Uterus (tissue), 4 donors: ENCODE results near the gene HSDL2. TPM values are rescaled to one million over a fixed set of nuclear protein-coding genes. Genes with fewer than 3 reads are reported as not detected.

Experiments
- DNase-seq, 2 donors: peaks; one replicate each; pipeline ENCODE4 v3.0.0-alpha.2; 2019 to 2020
- H3K27ac ChIP-seq, 2 donors: fragments of 200-600 bp; sonication (generic); 1 replicate in 1 of 2; 2 replicates in 1 of 2; pipeline ENCODE4 v1.5.1; 2016 to 2018
- H3K27me3 ChIP-seq, 2 donors: fragments of 200-600 bp; sonication (generic); one replicate each; pipeline ENCODE4 v1.5.1; 2018 to 2019; ENCODE audit warnings: control low read depth in 1 of 2
- H3K36me3 ChIP-seq, 2 donors: fragments of 200-600 bp; sonication (generic); one replicate each; pipeline ENCODE4 v1.5.1; 2019; ENCODE audit warnings: control low read depth in 1 of 2
- H3K4me1 ChIP-seq, 2 donors: fragments of 200-600 bp; sonication (generic); one replicate each; pipeline ENCODE4 v1.5.1; 2018 to 2019; ENCODE audit warnings: control low read depth in 1 of 2
- H3K4me3 ChIP-seq, 2 donors: fragments of 200-600 bp; sonication (generic); 1 replicate in 1 of 2; 2 replicates in 1 of 2; pipeline ENCODE4 v1.5.1; 2018 to 2019; ENCODE audit warnings: mild to moderate bottlenecking in 1 of 2
- H3K9me3 ChIP-seq, 2 donors: fragments of 200-600 bp; sonication (generic); one replicate each; pipeline ENCODE4 v1.5.1; 2019; ENCODE audit warnings: control low read depth in 1 of 2
- POLR2A ChIP-seq, 2 donors: fragments of 450-650 bp; IDR thresholded peaks; one replicate each; pipeline ENCODE4 v1.6.1; 2016; ENCODE audit warnings: antibody characterized with exemption in 2 of 2, mild to moderate bottlenecking in 1 of 2, moderate library complexity in 1 of 2
- intact Hi-C: fragments of 100-400 bp; cut with DNase I; formaldehyde crosslinking; loops from one replicate; pipeline ENCODE4 v1.15.1; 2023; ENCODE audit warnings: low total_unique reads
- total RNA-seq, 4 donors: library from RNA; depleted of rRNA in 3 of 4; stranded (reverse); fragments of >200 nt in 3 of 4; gene quantifications; one replicate each; pipeline versions ENCODE4 v1.1.0 to v1.2.4, GENCODE V29; 2014 to 2023
- TF ChIP-seq, protein P1 (sequence below), 4 experiments: fragments of 200-600 bp in 2 of 4; fragments of 450-650 bp in 2 of 4; sonication (generic) in 2 of 4; IDR thresholded peaks; one replicate each; pipeline ENCODE4 v1.5.1; 2016 to 2019; ENCODE audit warnings: antibody characterized with exemption in 4 of 4, mild to moderate bottlenecking in 2 of 4, moderate library complexity in 1 of 4
- donor health status: DM: yes; HTN: yes; CAD: no.

The HSDL2 gene
- total RNA-seq, 4 donors from 2014 or later = 12.6 to 55.1 (median 39.1) TPM

DNA sequence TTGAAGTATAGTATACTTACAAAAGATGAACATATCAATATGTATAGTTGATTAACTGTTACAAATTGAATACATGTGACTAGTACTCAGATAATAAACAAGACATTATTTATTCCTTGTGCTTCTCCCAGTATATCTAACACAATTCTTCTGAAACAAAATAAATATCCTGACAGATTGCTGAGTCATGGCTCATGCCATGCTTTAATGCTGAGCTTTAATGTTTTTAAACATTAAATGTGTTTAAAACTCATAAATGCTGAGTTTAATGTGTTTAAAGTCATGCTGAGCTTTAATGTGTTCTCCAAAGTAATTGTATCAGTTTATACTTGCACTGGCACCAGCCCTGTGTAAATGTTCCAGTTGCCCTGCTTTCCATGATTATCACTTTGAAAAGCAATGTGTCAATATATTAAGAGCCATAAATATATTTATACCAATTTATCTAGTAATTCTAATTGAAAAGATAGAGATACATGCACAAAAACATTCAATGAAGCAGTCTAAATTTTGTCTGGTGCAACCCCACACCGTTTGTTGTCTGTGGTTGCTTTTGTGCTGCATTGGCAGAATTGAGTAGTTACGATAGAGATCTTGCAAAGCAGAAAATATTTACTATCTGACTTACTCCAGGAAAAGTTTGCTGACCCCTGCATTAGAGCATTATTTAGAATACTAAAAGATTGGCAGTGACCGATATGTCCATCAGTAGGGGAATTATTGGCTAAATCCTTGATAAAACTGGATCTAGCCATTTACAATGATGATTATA, 122.5 kb downstream of the HSDL2 start:
- Histone ChIP-seq H3K36me3 (no peaks in the 10 kb centered on the region), H3K4me1 (no peaks in the 10 kb centered on the region), H3K4me3 (no peak overlapping the region), H3K27ac (no peak overlapping the region), H3K9me3 (no peaks in the 10 kb centered on the region), H3K27me3 (no peaks in the 10 kb centered on the region)
- intact Hi-C loops = no loop called here
- TF ChIP-seq, protein P1, sequence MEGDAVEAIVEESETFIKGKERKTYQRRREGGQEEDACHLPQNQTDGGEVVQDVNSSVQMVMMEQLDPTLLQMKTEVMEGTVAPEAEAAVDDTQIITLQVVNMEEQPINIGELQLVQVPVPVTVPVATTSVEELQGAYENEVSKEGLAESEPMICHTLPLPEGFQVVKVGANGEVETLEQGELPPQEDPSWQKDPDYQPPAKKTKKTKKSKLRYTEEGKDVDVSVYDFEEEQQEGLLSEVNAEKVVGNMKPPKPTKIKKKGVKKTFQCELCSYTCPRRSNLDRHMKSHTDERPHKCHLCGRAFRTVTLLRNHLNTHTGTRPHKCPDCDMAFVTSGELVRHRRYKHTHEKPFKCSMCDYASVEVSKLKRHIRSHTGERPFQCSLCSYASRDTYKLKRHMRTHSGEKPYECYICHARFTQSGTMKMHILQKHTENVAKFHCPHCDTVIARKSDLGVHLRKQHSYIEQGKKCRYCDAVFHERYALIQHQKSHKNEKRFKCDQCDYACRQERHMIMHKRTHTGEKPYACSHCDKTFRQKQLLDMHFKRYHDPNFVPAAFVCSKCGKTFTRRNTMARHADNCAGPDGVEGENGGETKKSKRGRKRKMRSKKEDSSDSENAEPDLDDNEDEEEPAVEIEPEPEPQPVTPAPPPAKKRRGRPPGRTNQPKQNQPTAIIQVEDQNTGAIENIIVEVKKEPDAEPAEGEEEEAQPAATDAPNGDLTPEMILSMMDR (IDR thresholded peaks at IDR 0.05) = no peak
- no peak for TF ChIP-seq POLR2A (IDR thresholded peaks at IDR 0.05)
- DNase-seq = no peak

DNA sequence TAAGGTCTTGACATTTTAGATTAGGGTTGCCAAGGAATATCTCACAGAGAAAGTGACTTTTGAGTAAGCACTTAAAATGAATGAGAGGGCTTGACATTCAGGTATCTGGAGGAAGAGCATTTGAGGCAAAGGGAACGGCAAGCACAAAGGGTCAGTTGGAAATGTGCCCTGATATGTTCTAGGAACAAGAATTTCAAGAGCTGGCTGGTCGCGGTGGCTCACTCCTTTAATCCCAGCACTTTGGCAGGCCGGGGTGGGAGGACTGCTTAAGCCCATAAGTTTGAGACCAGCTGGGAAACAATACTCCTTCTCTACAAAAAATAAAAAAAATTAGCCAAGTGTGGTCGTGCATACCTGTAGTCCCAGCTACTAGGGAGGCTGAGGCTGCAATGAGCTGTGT, 123.3 kb downstream of the HSDL2 start:
- no peaks in the 10 kb centered on the region for H3K36me3 ChIP-seq
- no peak overlapping the region for H3K4me3 ChIP-seq
- H3K27ac ChIP-seq = no peak overlapping the region
- H3K9me3 ChIP-seq = no peaks in the 10 kb centered on the region
- intact Hi-C loops = no loop called here
- no peak for DNase-seq
- H3K4me1 ChIP-seq = no peaks in the 10 kb centered on the region
- no peaks in the 10 kb centered on the region for H3K27me3 ChIP-seq
- TF ChIP-seq, protein P1 (IDR thresholded peaks at IDR 0.05) = no peak
- no peak for TF ChIP-seq POLR2A (IDR thresholded peaks at IDR 0.05)

DNA sequence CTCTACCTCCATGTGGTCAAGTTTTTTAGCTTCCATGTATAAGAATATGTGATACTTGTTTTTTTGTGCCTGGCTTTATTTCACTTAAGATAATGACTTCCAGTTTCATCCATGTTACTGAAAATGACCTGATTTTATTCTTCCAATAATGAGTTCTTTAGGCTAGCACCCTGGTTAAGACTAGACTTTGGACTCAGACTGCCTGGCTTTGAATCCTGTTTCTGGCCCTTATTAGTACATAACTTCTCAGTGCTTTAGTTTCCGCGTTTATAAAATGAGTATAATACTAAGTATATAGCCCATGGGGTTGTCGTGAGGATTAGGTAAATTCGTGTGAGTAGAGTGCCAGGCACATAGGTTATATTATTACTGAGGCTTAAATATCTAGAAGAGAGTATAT, 125.2 kb downstream of the HSDL2 start:
- Histone ChIP-seq H3K36me3 (no peaks in the 10 kb centered on the region), H3K27ac (no peak overlapping the region), H3K27me3 (no peaks in the 10 kb centered on the region), H3K4me3 (no peak overlapping the region), H3K9me3 (no peaks in the 10 kb centered on the region), H3K4me1 (no peaks in the 10 kb centered on the region)
- TF ChIP-seq, protein P1 (IDR thresholded peaks at IDR 0.05) = no peak
- no peak for TF ChIP-seq POLR2A (IDR thresholded peaks at IDR 0.05)
- intact Hi-C loops = no loop called here
- DNase-seq = no peak

DNA sequence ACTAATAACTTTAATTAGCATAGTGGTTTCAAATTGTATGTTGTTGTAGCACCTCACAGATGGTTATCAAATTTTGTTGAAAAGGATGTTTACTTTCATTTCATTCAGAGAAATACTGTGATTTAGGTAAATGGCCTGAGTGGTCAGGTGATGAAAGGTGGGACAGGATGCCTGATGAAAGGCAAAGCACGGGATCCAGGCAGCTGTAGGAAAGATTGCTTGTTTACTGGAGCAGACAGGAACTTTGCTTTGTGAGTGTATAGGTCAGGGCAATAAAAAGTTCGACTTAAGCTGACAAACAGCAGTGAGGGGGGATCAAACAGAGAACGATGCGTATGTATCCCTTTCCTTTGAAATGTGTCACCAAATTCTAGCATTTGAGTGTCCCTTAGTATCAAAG, 125.7 kb downstream of the HSDL2 start:
- no peak for DNase-seq
- no peak for TF ChIP-seq POLR2A (IDR thresholded peaks at IDR 0.05)
- TF ChIP-seq, protein P1 (IDR thresholded peaks at IDR 0.05) = no peak
- Histone ChIP-seq H3K27me3 (no peaks in the 10 kb centered on the region), H3K36me3 (no peaks in the 10 kb centered on the region), H3K9me3 (no peaks in the 10 kb centered on the region), H3K4me3 (no peak overlapping the region), H3K4me1 (no peaks in the 10 kb centered on the region), H3K27ac (no peak overlapping the region)
- intact Hi-C loops = no loop called here

- intact Hi-C loops = no loop called here
- TF ChIP-seq, protein P1 (IDR thresholded peaks at IDR 0.05) = no peak
- no peak for TF ChIP-seq POLR2A (IDR thresholded peaks at IDR 0.05)
Measured at GRCh38 chr9:112506571-112506970, 126.7 kb downstream of the HSDL2 start.

More at GRCh38 chr9:112506571-112506970, 126.7 kb downstream of the HSDL2 start:
- H3K4me3 ChIP-seq = no peak overlapping the region
- H3K36me3 ChIP-seq = no peaks in the 10 kb centered on the region
- H3K4me1 ChIP-seq = no peaks in the 10 kb centered on the region
- H3K9me3 ChIP-seq = no peaks in the 10 kb centered on the region
- H3K27me3 ChIP-seq = no peaks in the 10 kb centered on the region
- no peak for DNase-seq
- H3K27ac ChIP-seq = no peak overlapping the region
